T-helper 9 cell (primary cell): ENCODE results near the gene SNX32.
A peak's percentile ranks its signal among the peaks of the same experiment; 100 is the strongest.
"Not testable (repeated sequence)": the region's sequence is repeated elsewhere in the genome, so short reads cannot be mapped to it uniquely, and the experiment has no call there.

ENCODE experiments used
- DNase-seq: peaks from one replicate; pipeline ENCODE4 v3.0.0-alpha.2; 2020

SNX32 gene

GRCh38 chr11:65829459-65829858 is 4.3 kb upstream of the SNX32 start:
- DNase-seq: no peak

GRCh38 chr11:65832231-65832630 is 1.5 kb upstream of the SNX32 start:
- not testable (repeated sequence) for DNase-seq

GRCh38 chr11:65834202-65834601 is 439 bp downstream of the SNX32 start:
- DNase-seq: no peak

GRCh38 chr11:65842144-65842543 is 8.4 kb downstream of the SNX32 start:
- DNase-seq: no peak

- DNase-seq: no peak
Observed at GRCh38 chr11:65843811-65844210, 10.0 kb downstream of the SNX32 start.

GRCh38 chr11:65844231-65844872 is 10.6 kb downstream of the SNX32 start:
- no peak for DNase-seq

- no peak for DNase-seq
Observed at GRCh38 chr11:65847746-65848145, 14.0 kb downstream of the SNX32 start.

- not testable (repeated sequence) for DNase-seq
Observed at GRCh38 chr11:65848693-65849092, 14.9 kb downstream of the SNX32 start.

- DNase-seq: no peak
Observed at GRCh38 chr11:65849366-65849765, 15.6 kb downstream of the SNX32 start.

GRCh38 chr11:65849771-65850216 is 16.0 kb downstream of the SNX32 start:
- DNase-seq: no peak

- DNase-seq: no peak
Observed at GRCh38 chr11:65850217-65851082, 16.7 kb downstream of the SNX32 start.

- no peak for DNase-seq
Observed at GRCh38 chr11:65851083-65851579, 17.4 kb downstream of the SNX32 start.

GRCh38 chr11:65851811-65852507 is 18.2 kb downstream of the SNX32 start:
- DNase-seq: no peak

- no peak for DNase-seq
Observed at GRCh38 chr11:65852508-65853245, 18.9 kb downstream of the SNX32 start.

- no peak for DNase-seq
Observed at GRCh38 chr11:65853246-65853979, 19.6 kb downstream of the SNX32 start.

GRCh38 chr11:65854161-65854592 is 20.4 kb downstream of the SNX32 start:
- DNase-seq: no peak

GRCh38 chr11:65854852-65855837 is 21.4 kb downstream of the SNX32 start:
- no peak for DNase-seq

GRCh38 chr11:65855927-65856363 is 22.2 kb downstream of the SNX32 start:
- no peak for DNase-seq

GRCh38 chr11:65856689-65857499 is 23.1 kb downstream of the SNX32 start:
- DNase-seq: peak; percentile 75

- DNase-seq: peak; percentile 66
Observed at GRCh38 chr11:65857500-65857852, 23.7 kb downstream of the SNX32 start.
